ENCODE results near the gene GAS2. TPM values are rescaled to one million over a fixed set of nuclear protein-coding genes. Genes with fewer than 3 reads are reported as not detected.

GAS2 gene
- total and polyA plus RNA-seq, 9 of the 15 experiments (the other 6 are each of a cell fraction or from before 2014, with no cell fraction given) = 0.77 to 1.9 (median 1.1) TPM

GRCh38 chr11:22787551-22788162, 121.2 kb downstream of the GAS2 start:
- in situ Hi-C loops (cut with MboI) = no loop called here
- peak; percentile 22 to 54 (median 33) for DNase-seq (ENCODE audit: extremely low read depth in 1 of 4, low spot score in 3 of 4)
- no peak overlapping the region for H3K27ac ChIP-seq (ENCODE audit: extremely low read depth, low read depth, low read length)
- TF ChIP-seq ADNP (tag; IDR thresholded peaks at IDR 0.05) (no peak), ARID3A (IDR thresholded peaks at IDR 0.05; ENCODE audit: borderline replicate concordance, low read depth, low read length) (peak; percentile 92), ZNF512 (tag; IDR thresholded peaks at IDR 0.05) (peak; percentile 55), DDX20 (tag; IDR thresholded peaks at IDR 0.05; ENCODE audit: low read depth) (no peak), MED1 (CRISPR knock-in tag; IDR thresholded peaks at IDR 0.05; ENCODE audit: borderline replicate concordance) (no peak), BRF1 (IDR thresholded peaks at IDR 0.05; ENCODE audit: borderline replicate concordance, extremely low read depth, insufficient read length) (no peak), E2F3 (CRISPR knock-in tag; IDR thresholded peaks at IDR 0.05) (no peak), HNRNPUL1 (IDR thresholded peaks at IDR 0.05; ENCODE audit: low read length) (no peak), ARID2 (IDR thresholded peaks at IDR 0.05) (0 out of 2 replicates have a peak, but pooled peaks have one; percentile 13), TEAD2 (tag; IDR thresholded peaks at IDR 0.05) (no peak), DEAF1 (CRISPR knock-in tag; IDR thresholded peaks at IDR 0.05) (peak; percentile 48; the same call in 1 of the 2 replicates), CTCF (IDR thresholded peaks at IDR 0.05 in 2 of 3, conservative IDR thresholded peaks at IDR 0.05 in 1 of 3; ENCODE audit: insufficient read depth in 2 of 3, low read depth in 1 of 3, low read length in 3 of 3) (peak; percentile 39 to 75 (median 49); a peak in 4 of 6 replicates)
- TF ChIP-seq, protein P1, sequence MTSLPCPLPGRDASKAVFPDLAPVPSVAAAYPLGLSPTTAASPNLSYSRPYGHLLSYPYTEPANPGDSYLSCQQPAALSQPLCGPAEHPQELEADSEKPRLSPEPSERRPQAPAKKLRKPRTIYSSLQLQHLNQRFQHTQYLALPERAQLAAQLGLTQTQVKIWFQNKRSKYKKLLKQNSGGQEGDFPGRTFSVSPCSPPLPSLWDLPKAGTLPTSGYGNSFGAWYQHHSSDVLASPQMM (CRISPR knock-in tag; IDR thresholded peaks at IDR 0.05) = no peak

More at GRCh38 chr11:22787551-22788162, 121.2 kb downstream of the GAS2 start:
- Histone ChIP-seq H3K4me1 (replicated peaks in 1 of 2; ENCODE audit: control insufficient read depth in 2 of 2, insufficient read depth in 2 of 2, low read length in 2 of 2) (peaks cover 0 to 9% of the 10 kb centered on the region in 2 experiments; a peak in 3 of 5 replicates), H3K4me2 (ENCODE audit: insufficient read depth, low read length) (no peak overlapping the region), H3K27me3 (ENCODE audit: control insufficient read depth in 2 of 2, insufficient read depth in 2 of 2, low read length in 2 of 2) (no peaks in the 10 kb centered on the region), H4K20me1 (replicated peaks; ENCODE audit: control insufficient read depth, insufficient read depth, low read length) (no peaks in the 10 kb centered on the region), H2AFZ (ENCODE audit: low read depth, low read length) (peak overlapping the region; percentile 27; the same call in 1 of the 2 replicates), H3K36me3 (ENCODE audit: control insufficient read depth, insufficient read depth, low read length) (no peaks in the 10 kb centered on the region), H3K9me3 (replicated peaks; ENCODE audit: control insufficient read depth, insufficient read depth, low read depth, low read length) (no peaks in the 10 kb centered on the region), H3K4me3 (no peak overlapping the region), H3K79me2 (ENCODE audit: control insufficient read depth, insufficient read depth, low read length) (no peaks in the 10 kb centered on the region), H3K9me1 (ENCODE audit: control insufficient read depth, insufficient read depth, low read length) (no peaks in the 10 kb centered on the region), H3K9ac (ENCODE audit: insufficient read depth in 1 of 2, low read depth in 2 of 2, low read length in 2 of 2) (no peak overlapping the region)
- ChIA-PET CTCF (ENCODE audit: low intra/inter-chr PET ratio) (interaction anchor here (0.7 to 2.7 kb wide), 3 partner anchors 117 to 1090 kb away, joined by 3 to 16 read pairs (median 3); no protein-coding TSS in a partner anchor), POLR2A (interaction anchor here (0.6 to 1.3 kb wide), 4 partner anchors 8 to 452 kb away, joined by 3 read pairs; no protein-coding TSS in a partner anchor)
- ATAC-seq (peak; percentile 70), FAIRE-seq (peak; percentile 82)
- WGBS (ENCODE audit: insufficient coverage, low coverage, missing lambda C conversion rate) = 14% methylated on average over 9 of the region's 9 CpGs
- intact Hi-C loops (cut with micrococcal nuclease) = loop anchor here (1.0 to 10.0 kb wide), 2 partner anchors 453 to 533 kb away; no protein-coding TSS in a partner anchor
- no TSS peak for BruUV-seq (replicated peaks)

Measured in K562 (cell line).